HG03571 (cell line): Measurements from ENCODE around the gene GPHA2.

Experiments used
- ATAC-seq: cut with Tn5 transposase; IDR thresholded peaks from one replicate; pipeline ENCODE4 v1.9.1; 2021; ENCODE audit not compliant: unreplicated experiment

Gene GPHA2

DNA sequence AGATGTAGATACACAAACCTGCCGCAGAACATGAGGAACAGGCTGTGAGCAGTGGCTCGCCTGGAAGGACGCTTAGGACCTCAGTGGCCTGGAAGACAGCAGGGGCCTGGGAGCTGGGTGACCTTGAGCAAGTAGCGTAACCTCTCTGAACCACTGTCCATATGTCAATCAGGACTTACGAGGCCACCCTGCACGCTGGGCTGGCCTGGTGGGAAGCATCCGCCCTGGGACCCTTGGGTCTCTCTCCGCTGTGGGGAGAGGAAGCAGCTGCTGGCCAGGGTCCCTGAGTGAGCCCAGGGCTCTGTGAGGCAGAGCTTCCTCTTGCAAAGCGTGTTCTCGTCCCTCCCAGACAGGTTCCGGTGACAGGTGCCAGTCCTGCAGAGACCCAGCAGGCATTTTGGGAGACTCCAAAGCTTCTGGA is 43.3 kb downstream of the GPHA2 start:
- no peak for ATAC-seq

DNA sequence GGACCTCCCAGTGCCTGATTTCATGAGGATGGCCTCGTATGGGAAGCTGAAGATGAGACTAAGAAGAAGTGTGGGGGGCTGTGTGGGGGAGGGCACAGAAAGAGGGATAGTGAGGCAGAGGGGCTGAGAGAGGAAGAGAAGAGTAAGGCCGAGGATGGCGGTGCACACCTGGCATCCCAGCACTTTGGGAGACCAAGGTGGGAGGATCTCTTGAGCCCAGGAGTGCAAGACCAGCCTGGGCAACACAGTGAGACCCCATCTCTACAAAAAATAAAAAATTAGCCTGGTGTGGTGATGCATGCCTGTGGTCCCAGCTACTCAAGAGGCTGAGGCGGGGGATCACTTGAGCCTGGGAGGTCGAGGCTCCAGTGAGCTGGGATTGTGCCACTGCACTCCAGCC is 43.8 kb downstream of the GPHA2 start:
- ATAC-seq: no peak

DNA sequence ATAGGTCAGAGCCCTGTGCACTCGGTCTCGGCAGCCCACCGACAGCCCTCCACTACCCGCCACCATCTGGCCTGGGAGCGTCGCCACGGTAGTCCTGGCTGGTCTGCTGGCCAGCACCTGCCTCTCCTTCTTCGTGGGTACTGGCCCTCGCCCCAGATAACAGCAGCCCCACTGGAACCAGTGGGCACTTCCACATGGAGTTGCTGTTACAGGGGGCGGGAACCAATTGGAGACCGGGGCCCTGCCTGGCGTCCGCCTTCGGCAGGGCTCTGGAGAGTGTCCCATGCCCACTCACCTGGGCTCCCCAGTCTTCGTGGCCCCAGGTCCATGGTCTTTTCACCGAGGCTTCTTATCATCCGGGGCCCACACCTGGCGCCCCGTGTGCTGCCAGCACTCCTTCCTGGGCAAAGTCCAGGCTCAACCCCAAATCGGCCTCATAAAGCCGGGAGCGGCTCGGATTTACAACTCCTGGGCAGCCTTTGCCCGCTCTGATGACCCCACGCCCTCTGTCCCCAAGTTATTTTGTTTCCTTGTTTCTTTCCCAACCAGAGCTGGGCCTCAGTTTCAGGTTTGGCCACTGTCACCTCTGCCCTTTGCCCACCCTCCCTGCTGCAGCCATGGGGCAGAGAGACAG is 44.4 kb downstream of the GPHA2 start:
- no peak for ATAC-seq

DNA sequence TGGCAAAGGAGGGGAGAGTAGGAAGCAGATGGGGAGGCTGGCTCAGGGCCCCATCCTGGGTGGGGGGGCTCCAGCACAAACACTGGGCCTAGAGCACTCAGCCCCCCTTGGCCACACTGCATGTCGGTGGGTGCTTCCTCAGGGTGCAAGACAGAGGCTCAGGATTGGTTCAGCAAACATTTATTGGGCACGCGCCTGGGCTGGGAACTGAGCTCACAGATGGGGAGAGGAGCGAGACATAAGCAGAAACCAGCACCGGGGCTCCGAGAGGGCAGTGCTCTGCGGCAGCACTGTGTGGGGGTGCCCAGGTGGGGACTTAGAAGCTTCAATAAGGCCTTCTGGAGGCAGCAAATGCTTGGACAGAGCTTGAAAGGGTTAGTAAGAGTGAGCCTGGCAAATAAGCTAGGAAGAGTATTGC is 45.2 kb downstream of the GPHA2 start:
- no peak for ATAC-seq

DNA sequence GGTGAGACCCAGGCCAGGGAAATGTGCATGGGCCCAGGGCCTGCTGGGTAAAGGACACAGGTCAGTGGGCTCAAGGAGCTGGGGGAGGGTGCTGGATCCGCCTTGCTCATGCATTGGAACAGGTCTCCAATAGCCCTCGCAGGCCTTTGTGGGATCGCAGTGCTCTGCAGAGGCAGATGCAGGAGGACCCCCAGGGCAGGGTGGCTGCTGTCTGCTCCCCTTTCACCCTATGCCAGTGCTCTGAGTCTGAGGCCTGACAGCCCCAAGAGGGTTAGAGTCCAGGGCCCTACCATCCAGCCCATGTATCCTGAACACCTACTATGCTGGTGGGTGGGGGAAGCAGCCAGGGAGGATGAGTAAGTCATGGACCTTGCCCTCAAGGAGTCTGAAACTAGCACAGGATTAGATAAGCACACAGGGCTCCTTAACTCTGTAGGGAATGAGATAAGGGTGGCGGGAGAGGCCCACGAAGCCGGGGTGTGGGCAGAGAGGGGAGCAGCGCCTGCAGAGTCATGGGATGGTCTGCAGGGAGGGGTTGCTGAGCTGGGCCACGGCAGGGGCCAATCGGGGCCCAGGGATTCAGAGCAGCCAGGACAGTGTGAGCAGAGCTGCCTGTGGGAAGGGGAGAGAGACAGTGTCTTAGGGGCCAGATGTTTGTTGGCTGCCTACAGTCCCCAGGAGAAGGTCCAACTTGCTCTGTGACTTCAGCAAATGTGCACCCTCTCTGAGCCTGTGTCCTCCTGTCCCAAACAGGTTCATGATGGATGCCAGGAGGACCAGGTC is 46.8 kb downstream of the GPHA2 start:
- ATAC-seq: no peak

DNA sequence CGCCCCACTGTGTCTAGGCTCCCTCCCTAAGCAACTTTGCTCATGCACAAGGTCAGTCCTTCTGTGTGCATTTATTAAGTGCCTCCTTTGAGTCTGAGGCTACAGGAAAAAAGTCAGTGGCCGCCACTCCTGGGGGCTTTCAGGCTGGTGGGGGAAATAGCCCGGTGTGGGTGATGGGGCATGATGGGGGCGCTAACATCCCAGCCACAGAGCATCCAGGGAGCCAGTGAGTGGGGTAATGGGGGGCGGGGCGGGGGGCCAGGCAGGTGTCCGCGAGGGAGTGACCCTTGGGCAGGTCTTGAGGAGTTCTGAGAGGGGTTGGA is 47.3 kb downstream of the GPHA2 start:
- no peak for ATAC-seq

DNA sequence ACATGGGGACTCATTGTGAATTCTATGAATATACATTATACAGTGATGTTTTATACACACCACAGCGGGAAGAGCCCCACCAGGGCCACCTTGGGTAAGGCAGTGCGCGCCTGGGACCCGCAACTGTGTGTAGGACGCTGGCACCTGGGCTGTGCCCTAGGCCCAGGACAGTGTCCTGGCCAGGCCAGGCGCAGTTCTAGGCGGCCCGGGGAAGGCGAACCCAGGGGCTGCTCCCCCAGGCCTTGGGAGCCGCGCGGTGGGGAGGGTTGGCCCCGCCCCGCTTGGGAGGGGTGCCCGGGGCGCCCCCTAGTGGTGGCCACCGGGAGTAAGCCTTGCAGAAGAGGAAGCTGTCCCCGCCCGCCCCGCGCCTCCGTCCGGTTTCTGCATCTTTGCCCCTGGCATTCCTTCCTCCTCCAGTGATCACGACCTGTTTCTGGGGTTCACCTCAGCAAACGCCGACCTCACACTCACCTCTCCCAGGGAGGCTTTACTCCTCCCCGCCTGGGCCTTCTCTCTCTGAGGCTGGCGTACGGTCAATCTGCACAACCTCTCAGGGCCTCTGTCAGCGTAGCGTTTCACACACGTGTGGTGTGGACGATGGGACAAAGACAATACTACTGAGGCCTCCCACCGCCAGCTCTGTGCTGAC is 47.8 kb downstream of the GPHA2 start:
- ATAC-seq: peak; percentile 41

DNA sequence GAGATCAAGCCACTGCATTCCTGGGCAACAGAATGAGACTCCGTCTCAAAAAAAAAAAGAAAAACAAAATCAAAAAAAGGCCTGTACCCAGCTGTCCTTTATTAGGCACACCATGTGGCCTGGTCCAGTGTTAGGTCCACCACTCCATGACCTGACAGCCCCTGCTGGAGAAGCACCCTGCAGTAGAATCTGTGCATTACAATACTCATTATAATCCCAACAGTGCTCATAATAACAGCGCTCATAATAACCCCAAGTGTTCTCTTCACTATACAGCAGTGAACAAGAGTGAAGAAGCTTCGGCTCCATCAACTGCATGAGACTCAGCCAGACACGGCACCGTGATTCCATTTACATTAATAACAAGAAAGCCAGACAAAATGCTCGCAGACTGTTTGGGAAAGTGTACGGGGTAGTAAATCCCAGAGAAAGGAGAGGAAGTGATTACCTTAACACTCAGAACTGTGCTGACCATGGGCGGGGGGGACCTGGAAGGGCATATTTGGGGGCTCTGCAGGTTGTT is 48.4 kb downstream of the GPHA2 start:
- ATAC-seq: no peak

DNA sequence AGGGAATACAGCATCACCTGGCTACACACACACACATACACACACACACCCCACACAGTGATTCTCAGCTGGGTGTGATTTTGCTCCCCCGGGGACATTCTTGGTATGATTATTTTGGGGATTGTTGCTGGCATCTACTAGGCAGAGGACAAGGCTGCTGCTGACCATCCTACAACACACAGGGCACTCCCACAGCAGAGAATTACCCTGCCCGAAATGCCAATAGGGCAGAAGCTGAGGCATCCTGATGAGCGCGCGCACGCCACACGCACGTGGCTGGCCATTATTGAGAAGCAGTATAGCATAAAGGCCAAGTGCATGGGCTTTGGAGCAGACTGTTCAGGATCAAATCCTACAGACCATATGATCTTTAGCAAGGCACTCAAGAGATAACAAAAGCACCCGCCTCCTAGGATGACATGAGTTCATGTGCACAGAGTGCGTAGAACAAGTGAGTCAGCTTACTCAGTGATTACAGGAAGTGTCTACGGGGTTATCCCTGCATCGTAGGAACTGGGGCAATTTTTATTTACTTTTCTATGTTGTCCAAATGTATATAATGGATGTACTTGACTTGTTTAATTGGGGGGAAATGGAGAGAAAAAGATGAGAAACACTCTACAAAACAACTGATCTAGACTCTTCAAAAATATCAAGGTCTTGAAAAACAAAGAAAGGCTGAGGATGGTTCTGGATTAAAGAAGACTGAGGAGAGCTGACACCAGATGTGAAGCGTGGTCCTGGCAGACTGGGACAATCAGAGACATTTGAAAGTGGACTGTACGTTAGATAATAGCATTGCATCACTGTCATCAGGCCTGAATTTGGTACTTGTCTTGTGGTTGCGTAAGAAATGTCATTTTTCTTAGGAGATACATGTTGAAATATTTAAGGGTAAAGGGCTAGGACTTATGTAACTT is 50.1 kb downstream of the GPHA2 start:
- no peak for ATAC-seq
